Left lung (tissue), 10 donors: ENCODE results near the gene MCTP2. TPM values are rescaled to one million over a fixed set of nuclear protein-coding genes. Genes with fewer than 3 reads are reported as not detected.

ENCODE experiments used
- ATAC-seq: fragments of 200-7000 bp; cut with Tn5 transposase; one replicate; pipeline ENCODE4 v1.9.1; 2020; ENCODE audit warnings: moderate library complexity
- DNase-seq, 4 donors: peaks; one replicate each; pipeline ENCODE4 v3.0.0-alpha.2; 2013 to 2020
- H3K27ac ChIP-seq, 2 donors: fragments of 200-600 bp; sonication (generic) in 1 of 2; one replicate each; pipeline versions ENCODE4 v1.5.0 to v1.8.0; 2020 to 2021
- H3K27me3 ChIP-seq, 2 donors: fragments of 200-600 bp; sonication (generic) in 1 of 2; one replicate each; pipeline versions ENCODE4 v1.5.0 to v1.8.0; 2020 to 2021
- H3K36me3 ChIP-seq, 2 donors: fragments of 200-600 bp; sonication (generic) in 1 of 2; one replicate each; pipeline versions ENCODE4 v1.5.0 to v1.8.0; 2020 to 2021
- H3K4me1 ChIP-seq, 2 donors: fragments of 200-600 bp; one replicate each; pipeline ENCODE4 v1.8.0; 2021
- H3K4me3 ChIP-seq, 2 donors: fragments of 200-600 bp; sonication (generic) in 1 of 2; one replicate each; pipeline versions ENCODE4 v1.5.0 to v1.8.0; 2020 to 2021; ENCODE audit warnings: mild to moderate bottlenecking in 1 of 2
- H3K9me3 ChIP-seq, 2 donors: fragments of 200-600 bp; sonication (generic) in 1 of 2; one replicate each; pipeline versions ENCODE4 v1.5.0 to v1.8.0; 2020 to 2021
- CTCF ChIP-seq, 2 donors: fragments of 200-600 bp; sonication (generic) in 1 of 2; IDR thresholded peaks; one replicate each; pipeline versions ENCODE4 v1.5.0 to v1.8.0; 2021; ENCODE audit warnings: antibody characterized with exemption in 2 of 2
- intact Hi-C, 2 donors: fragments of 100-400 bp; cut with DNase I; formaldehyde crosslinking; loops; one replicate each; pipeline versions ENCODE4 v1.11.2 to v1.14.2; 2022
- polyA plus RNA-seq, 6 donors: library from polyadenylated mRNA; unstranded; fragments of 120-200 nt; gene quantifications; one replicate each; pipeline ENCODE4 v1.2.1, GENCODE V29; 2013; ENCODE audit not compliant: insufficient read length in 6 of 6
- total RNA-seq, 2 donors: library from RNA; stranded (reverse); fragmentation: NEBNext Ultra II Directional; extraction: Animal tissue kit (Norgen Biotek cat#: 25700); gene quantifications; one replicate each; pipeline ENCODE4 v1.2.1, GENCODE V29; 2021
- donor health status: DM: no; HTN: yes; CAD: no.
- donor health status: DM: no; HTN: no; CAD: no.

The MCTP2 gene
- total and polyA plus RNA-seq, 8 donors: 25.9 to 38.8 (median 35.0) TPM

GRCh38 chr15:94228611-94229010 is 2.8 kb upstream of the MCTP2 start:
- Histone ChIP-seq H3K27ac (no peak overlapping the region), H3K9me3 (no peaks in the 10 kb centered on the region), H3K4me3 (no peak overlapping the region), H3K36me3 (no peaks in the 10 kb centered on the region), H3K4me1 (peaks cover 0 to 36% of the 10 kb centered on the region in 2 donors), H3K27me3 (peaks cover 0 to 22% of the 10 kb centered on the region in 2 donors)
- DNase-seq (no peak), ATAC-seq (no peak)
- TF ChIP-seq CTCF (IDR thresholded peaks at IDR 0.05): no peak
- intact Hi-C loops: no loop called here

GRCh38 chr15:94229591-94230369 is 1.6 kb upstream of the MCTP2 start:
- no peak for TF ChIP-seq CTCF (IDR thresholded peaks at IDR 0.05)
- Histone ChIP-seq H3K27ac (peak overlapping the region; percentile 88 to 95), H3K9me3 (no peaks in the 10 kb centered on the region), H3K4me1 (peaks cover 0 to 48% of the 10 kb centered on the region in 2 donors), H3K27me3 (peaks cover 0 to 22% of the 10 kb centered on the region in 2 donors), H3K4me3 (peak overlapping the region; percentile 60 to 68), H3K36me3 (no peaks in the 10 kb centered on the region)
- intact Hi-C loops: no loop called here
- no peak for DNase-seq
- ATAC-seq: no peak

- intact Hi-C loops: no loop called here
- DNase-seq (peak in 1 of 4 donors; percentile 8), ATAC-seq (peak; percentile 10)
- peak overlapping the region; percentile 88 to 95 for H3K27ac ChIP-seq
- peaks cover 0 to 22% of the 10 kb centered on the region in 2 donors for H3K27me3 ChIP-seq
- no peak for TF ChIP-seq CTCF (IDR thresholded peaks at IDR 0.05)
- peaks cover 0 to 54% of the 10 kb centered on the region in 2 donors for H3K4me1 ChIP-seq
- no peaks in the 10 kb centered on the region for H3K9me3 ChIP-seq
- peak overlapping the region; percentile 60 to 68 for H3K4me3 ChIP-seq
- H3K36me3 ChIP-seq: no peaks in the 10 kb centered on the region
These were observed 904 bp upstream of the MCTP2 start for GRCh38 chr15:94230431-94230882.

- DNase-seq: peak in 2 of 4 donors; percentile 13 to 49
- Histone ChIP-seq H3K9me3 (no peaks in the 10 kb centered on the region), H3K36me3 (no peaks in the 10 kb centered on the region), H3K27me3 (peaks cover 0 to 22% of the 10 kb centered on the region in 2 donors), H3K27ac (peak overlapping the region; percentile 88 to 95), H3K4me3 (peak overlapping the region; percentile 60 to 68), H3K4me1 (peaks cover 0 to 69% of the 10 kb centered on the region in 2 donors)
- ATAC-seq: peak; percentile 21
- no peak for TF ChIP-seq CTCF (IDR thresholded peaks at IDR 0.05)
- intact Hi-C loops: no loop called here
These were observed 535 bp downstream of the MCTP2 start for GRCh38 chr15:94231723-94232468.

- H3K4me3 ChIP-seq: peak overlapping the region; percentile 60 to 68
- no peaks in the 10 kb centered on the region for H3K36me3 ChIP-seq
- no peaks in the 10 kb centered on the region for H3K9me3 ChIP-seq
- peaks cover 0 to 22% of the 10 kb centered on the region in 2 donors for H3K27me3 ChIP-seq
- peaks cover 2 to 82% of the 10 kb centered on the region in 2 donors for H3K4me1 ChIP-seq
- peak in 1 of 4 donors; percentile 5 for DNase-seq
- intact Hi-C loops: no loop called here
- peak overlapping the region; percentile 88 to 95 for H3K27ac ChIP-seq
- no peak for TF ChIP-seq CTCF (IDR thresholded peaks at IDR 0.05)
- ATAC-seq: no peak
These were observed 2.1 kb downstream of the MCTP2 start for GRCh38 chr15:94233441-94233840.
